GM19193 (cell line): ENCODE results near the gene GNAQ.

ENCODE experiments used
- POLR2A ChIP-seq: IDR thresholded peaks from 4 replicates; pipeline ENCODE4 v1.6.1; 2011; ENCODE audit not compliant: insufficient read depth, insufficient read length; ENCODE audit errors: extremely low read depth

Gene GNAQ

GRCh38 chr9:77779010-77779409, 252.6 kb downstream of the GNAQ start:
- no peak for TF ChIP-seq POLR2A

DNA sequence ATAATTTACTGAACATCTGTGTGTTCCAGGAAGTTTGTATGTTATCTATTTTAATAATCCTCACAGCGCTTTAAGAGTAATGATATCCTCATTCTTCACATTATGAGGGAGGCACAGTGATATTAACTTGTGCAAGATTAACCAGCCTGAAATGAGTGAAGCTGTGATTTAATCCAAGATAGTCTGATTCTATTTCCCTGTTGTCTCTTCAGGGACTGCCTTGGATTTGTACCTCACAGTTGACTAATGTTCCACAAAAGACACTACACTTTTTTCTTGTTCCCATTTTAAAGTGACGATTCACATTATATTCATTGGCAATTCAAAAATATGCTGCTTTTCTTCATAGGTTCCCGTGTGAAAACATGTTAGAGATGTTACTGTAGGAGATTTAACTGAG, 258.2 kb downstream of the GNAQ start:
- no peak for TF ChIP-seq POLR2A

DNA sequence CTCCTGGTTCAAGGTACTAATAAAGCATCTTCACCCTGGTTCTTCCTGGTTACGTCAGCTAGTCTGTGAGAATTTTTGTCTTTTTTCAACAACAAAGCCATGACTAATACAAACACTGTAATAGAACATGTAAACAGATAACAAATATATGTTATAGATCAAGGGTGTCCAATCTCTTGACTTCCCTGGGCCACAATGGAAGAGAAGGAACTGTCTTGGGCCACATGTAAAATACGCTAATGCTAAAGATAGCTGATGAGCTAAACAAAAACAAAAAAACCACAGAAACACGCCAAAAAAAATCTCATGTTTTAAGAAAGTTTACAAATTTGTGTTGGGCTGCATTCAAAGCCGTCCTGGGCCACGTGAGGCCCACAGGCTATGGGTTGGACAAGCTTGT, 259.0 kb downstream of the GNAQ start:
- TF ChIP-seq POLR2A: no peak

DNA sequence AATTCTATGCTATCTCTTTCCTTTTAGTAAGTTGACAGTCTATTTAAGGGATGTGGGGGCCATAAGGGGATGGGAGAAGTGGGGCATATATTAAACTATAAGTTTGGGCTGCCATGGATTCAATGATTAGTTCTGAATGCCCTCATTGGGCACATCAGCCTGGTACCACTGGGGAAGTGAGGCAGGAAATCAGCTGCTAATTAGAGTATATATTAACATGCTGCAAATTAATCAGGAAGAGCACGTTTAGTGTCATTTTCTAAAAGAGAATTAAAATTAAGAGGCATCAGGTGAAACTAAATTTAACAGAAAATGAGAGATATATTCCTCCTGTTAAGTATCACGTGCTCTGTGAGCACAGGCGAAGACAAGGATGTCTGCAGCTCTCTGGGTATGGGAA, 260.4 kb downstream of the GNAQ start:
- no peak for TF ChIP-seq POLR2A

- TF ChIP-seq POLR2A: no peak
Measured at GRCh38 chr9:77770340-77770739, 261.3 kb downstream of the GNAQ start.

GRCh38 chr9:77769246-77769645, 262.4 kb downstream of the GNAQ start:
- TF ChIP-seq POLR2A: no peak

- no peak for TF ChIP-seq POLR2A
Measured at GRCh38 chr9:77766587-77766986, 265.0 kb downstream of the GNAQ start.

GRCh38 chr9:77765781-77766259, 265.8 kb downstream of the GNAQ start:
- no peak for TF ChIP-seq POLR2A

DNA sequence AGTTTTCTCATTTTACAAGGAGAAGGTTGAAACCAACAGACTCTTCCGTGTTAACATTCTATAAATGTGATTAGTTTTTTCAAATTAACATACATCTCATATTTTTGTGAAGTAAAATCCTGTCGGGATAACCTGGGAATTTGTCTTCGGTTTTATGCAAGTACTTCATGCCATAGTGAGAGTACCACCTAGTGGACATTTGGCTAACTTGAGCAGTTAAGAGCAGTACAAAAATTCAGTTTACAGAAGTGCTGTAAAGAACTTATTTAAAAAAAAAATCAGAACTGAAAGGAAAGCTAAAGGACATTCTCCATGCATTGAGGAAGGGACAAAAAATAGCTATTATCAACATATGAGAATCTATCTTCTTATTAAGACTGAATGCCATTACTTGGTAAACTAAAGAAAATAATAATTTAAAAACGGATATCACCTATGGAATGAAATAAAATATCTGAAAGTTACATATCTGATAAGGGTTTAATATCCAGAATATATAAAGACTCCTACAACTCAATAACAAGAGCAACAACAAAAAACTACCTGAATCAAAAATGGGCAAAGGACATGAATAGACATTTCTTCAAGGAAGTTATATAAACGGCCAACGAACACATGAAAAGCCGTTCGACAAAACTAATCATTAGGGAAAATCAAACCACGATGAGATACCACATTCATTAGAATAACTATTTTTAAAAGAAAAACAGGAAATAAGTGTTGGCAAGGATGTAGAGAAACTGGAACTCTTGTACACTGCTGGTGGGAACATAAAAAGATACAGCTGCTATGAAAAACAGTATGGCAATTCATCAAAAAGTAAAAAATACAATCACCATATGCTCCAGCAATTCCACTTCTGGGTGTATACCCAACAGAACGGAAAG, 266.5 kb downstream of the GNAQ start:
- TF ChIP-seq POLR2A: no peak

GRCh38 chr9:77763566-77763965, 268.0 kb downstream of the GNAQ start:
- no peak for TF ChIP-seq POLR2A

GRCh38 chr9:77759391-77759790, 272.2 kb downstream of the GNAQ start:
- no peak for TF ChIP-seq POLR2A

- no peak for TF ChIP-seq POLR2A
Measured at GRCh38 chr9:77756449-77756848, 275.2 kb downstream of the GNAQ start.

DNA sequence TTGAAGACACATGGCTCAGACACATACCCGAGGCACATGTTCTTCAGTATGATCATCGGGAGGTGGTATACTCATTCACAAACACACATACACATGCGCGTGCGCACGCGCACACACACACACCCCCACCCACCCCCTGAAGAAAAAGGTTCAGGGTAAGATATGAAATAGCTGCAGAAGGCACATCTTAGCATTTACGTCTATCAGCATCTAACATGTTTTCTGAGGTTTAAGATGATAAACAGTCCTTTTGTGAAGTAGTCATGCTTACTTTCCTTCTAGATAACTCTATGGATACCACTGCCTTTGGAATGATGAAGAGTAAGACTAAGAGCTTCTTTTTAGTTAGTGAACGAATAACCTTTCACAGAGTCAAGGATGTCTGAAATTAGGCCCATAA, 278.4 kb downstream of the GNAQ start:
- TF ChIP-seq POLR2A: no peak

DNA sequence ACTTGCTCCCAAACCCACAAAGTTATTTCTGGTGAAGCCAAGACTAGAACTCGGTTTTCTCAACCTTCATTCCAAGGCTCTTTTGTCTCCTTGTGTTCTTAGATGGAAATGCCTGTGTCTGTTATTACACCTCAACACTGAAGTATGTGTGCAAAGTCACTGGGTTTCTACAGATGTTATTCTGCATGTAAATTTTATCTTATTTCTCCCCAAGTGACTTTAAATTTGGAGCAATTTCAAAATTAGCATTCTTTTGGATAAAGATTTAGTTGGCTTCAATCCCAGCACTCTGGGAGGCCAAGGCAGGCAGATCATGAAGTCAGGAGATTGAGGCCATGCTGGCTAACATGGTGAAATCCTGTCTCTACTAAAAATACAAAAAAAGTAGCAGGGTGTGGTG, 279.1 kb downstream of the GNAQ start:
- no peak for TF ChIP-seq POLR2A

- TF ChIP-seq POLR2A: no peak
Measured at GRCh38 chr9:77751341-77752091, 280.1 kb downstream of the GNAQ start.

- TF ChIP-seq POLR2A: no peak
Measured at GRCh38 chr9:77750981-77751340, 280.6 kb downstream of the GNAQ start.
